Keratinocyte (primary cell): ENCODE results near the gene CLIP2. TPM values are rescaled to one million over a fixed set of nuclear protein-coding genes. Genes with fewer than 3 reads are reported as not detected.

Source experiments
- DNase-seq: peaks from one replicate; pipeline ENCODE4 v3.0.0-alpha.2; 2011; ENCODE audit warnings: low read depth, missing footprints, low spot score
- FAIRE-seq: peaks from 2 replicates; lab custom pipeline; 2011; peaks lifted over from hg19 to GRCh38; lab: Jason Lieb, UNC
- H2AFZ ChIP-seq: 2 replicates; pipeline ENCODE4 v1.6.0; 2012; ENCODE audit warnings: low read length, control low read depth, inconsistent platforms; ENCODE audit not compliant: control insufficient read depth
- H3K27ac ChIP-seq: 2 replicates; pipeline ENCODE4 v1.5.1; 2011; ENCODE audit warnings: low read length; ENCODE audit not compliant: control insufficient read depth, insufficient read depth
- H3K27me3 ChIP-seq: 3 replicates; pipeline ENCODE4 v1.6.0; 2011; ENCODE audit warnings: low read length; ENCODE audit not compliant: control insufficient read depth, insufficient read depth; ENCODE audit errors: extremely low read depth
- H3K36me3 ChIP-seq, 2 experiments: 2 replicates in 1 of 2; 3 replicates in 1 of 2; pipeline ENCODE4 v1.5.1; 2011; ENCODE audit warnings: low read length in 2 of 2, mild to moderate bottlenecking in 1 of 2; ENCODE audit not compliant: control insufficient read depth in 2 of 2, insufficient read depth in 2 of 2; ENCODE audit errors: extremely low read depth in 1 of 2
- H3K4me1 ChIP-seq: 3 replicates; pipeline ENCODE4 v1.5.1; 2011; ENCODE audit warnings: low read length; ENCODE audit not compliant: control insufficient read depth, insufficient read depth; ENCODE audit errors: extremely low read depth
- H3K4me2 ChIP-seq: 3 replicates; pipeline ENCODE4 v1.6.0; 2011; ENCODE audit warnings: low read depth, low read length; ENCODE audit not compliant: control insufficient read depth, insufficient read depth; ENCODE audit errors: extremely low read depth
- H3K4me3 ChIP-seq, 3 experiments: fragments of 200-600 bp in 1 of 3; sonication (generic) in 1 of 3; 2 replicates in 2 of 3; 3 replicates in 1 of 3; pipeline ENCODE4 v1.5.1; 2011 to 2016; ENCODE audit warnings: low read length in 3 of 3, mild to moderate bottlenecking in 3 of 3, control low read depth in 2 of 3, inconsistent platforms in 1 of 3, low read depth in 1 of 3, mixed read lengths in 1 of 3, mixed run types in 1 of 3, moderate library complexity in 1 of 3; ENCODE audit not compliant: control insufficient read depth in 2 of 3, insufficient read depth in 2 of 3; ENCODE audit errors: extremely low read depth in 1 of 3
- H3K79me2 ChIP-seq: 2 replicates; pipeline ENCODE4 v1.6.0; 2012; ENCODE audit warnings: low read length; ENCODE audit not compliant: control insufficient read depth, insufficient read depth
- H3K9ac ChIP-seq: 3 replicates; pipeline ENCODE4 v1.6.0; 2011; ENCODE audit warnings: low read length; ENCODE audit not compliant: control insufficient read depth, insufficient read depth; ENCODE audit errors: extremely low read depth
- H3K9me1 ChIP-seq: 3 replicates; pipeline ENCODE4 v1.6.0; 2011; ENCODE audit warnings: low read length; ENCODE audit not compliant: control insufficient read depth, insufficient read depth; ENCODE audit errors: extremely low read depth
- H3K9me3 ChIP-seq: 2 replicates; pipeline ENCODE4 v1.5.1; 2012; ENCODE audit warnings: low read depth, low read length; ENCODE audit not compliant: control insufficient read depth
- H4K20me1 ChIP-seq: 3 replicates; pipeline ENCODE4 v1.6.0; 2011; ENCODE audit warnings: low read length; ENCODE audit not compliant: control insufficient read depth, insufficient read depth; ENCODE audit errors: extremely low read depth
- CTCF ChIP-seq, 3 experiments: IDR thresholded peaks in 1 of 3; conservative IDR thresholded peaks in 1 of 3; optimal IDR thresholded peaks in 1 of 3; 2 replicates in 2 of 3; 3 replicates in 1 of 3; pipeline versions ENCODE3 to v1.5.1; 2011; ENCODE audit warnings: low read length in 3 of 3, mild to moderate bottlenecking in 3 of 3, moderate library complexity in 2 of 3, control low read depth in 1 of 3, inconsistent platforms in 1 of 3; ENCODE audit not compliant: insufficient read depth in 2 of 3; ENCODE audit errors: extremely low read depth in 1 of 3
- EZH2 ChIP-seq: IDR thresholded peaks from one replicate; pipeline ENCODE4 v1.6.1; 2012; ENCODE audit warnings: inconsistent platforms, mild to moderate bottlenecking, low read length, moderate library complexity
- dilution Hi-C: fragments of 300-500 bp; cut with MboI; formaldehyde crosslinking; loops from one replicate; pipeline ENCODE4 v1.7.0; 2020; ENCODE audit warnings: low sequenced_read_pairs; ENCODE audit not compliant: extremely low pct_ligation_motif_present
- polyA plus RNA-seq, 5 experiments: library from polyadenylated mRNA; depleted of rRNA in 3 of 5; stranded (reverse) in 3 of 5; stranded (forward) in 1 of 5; unstranded in 1 of 5; fragments of >200 nt; gene quantifications; 1 replicate in 1 of 5; 2 replicates in 3 of 5; 3 replicates in 1 of 5; pipeline versions ENCODE4 v1.2.1 to v1.2.3, GENCODE V29; 2011 to 2012; ENCODE audit warnings: missing spikeins in 2 of 5, low read depth in 1 of 5, low replicate concordance in 1 of 5

CLIP2 gene
- polyA plus RNA-seq, 1 donor (not counting 4 experiments of a cell fraction or from before 2014, with no cell fraction given): 2.6 TPM

GRCh38 chr7:74398426-74398825, 109.2 kb downstream of the CLIP2 start:
- H3K4me3 ChIP-seq: no peak overlapping the region
- no peak for TF ChIP-seq CTCF (optimal IDR thresholded peaks at IDR 0.05 in 1 of 3, IDR thresholded peaks at IDR 0.05 in 1 of 3, conservative IDR thresholded peaks at IDR 0.05 in 1 of 3; ENCODE audit: extremely low read depth in 1 of 3, insufficient read depth in 2 of 3, low read length in 3 of 3)
- TF ChIP-seq EZH2: no peak
- no peak overlapping the region for H3K9ac ChIP-seq
- no peaks in the 10 kb centered on the region for H3K79me2 ChIP-seq
- no peak overlapping the region for H2AFZ ChIP-seq
- no peaks in the 10 kb centered on the region for H3K27me3 ChIP-seq
- peaks cover 0 to 6% of the 10 kb centered on the region in 2 experiments for H3K36me3 ChIP-seq
- no peak overlapping the region for H3K4me2 ChIP-seq
- no peak overlapping the region for H3K27ac ChIP-seq
- no peak for FAIRE-seq
- dilution Hi-C loops: no loop called here
- H3K9me1 ChIP-seq: no peaks in the 10 kb centered on the region
- no peaks in the 10 kb centered on the region for H3K4me1 ChIP-seq
- no peak for DNase-seq
- H3K9me3 ChIP-seq: no peaks in the 10 kb centered on the region
- H4K20me1 ChIP-seq: no peaks in the 10 kb centered on the region

GRCh38 chr7:74399006-74399405, 109.8 kb downstream of the CLIP2 start:
- TF ChIP-seq EZH2 (no peak), CTCF (optimal IDR thresholded peaks at IDR 0.05 in 1 of 3, IDR thresholded peaks at IDR 0.05 in 1 of 3, conservative IDR thresholded peaks at IDR 0.05 in 1 of 3; ENCODE audit: extremely low read depth in 1 of 3, insufficient read depth in 2 of 3, low read length in 3 of 3) (no peak)
- no peak for DNase-seq
- H3K9me3 ChIP-seq: no peaks in the 10 kb centered on the region
- H2AFZ ChIP-seq: no peak overlapping the region
- H3K27ac ChIP-seq: no peak overlapping the region
- H4K20me1 ChIP-seq: no peaks in the 10 kb centered on the region
- dilution Hi-C loops: no loop called here
- H3K4me1 ChIP-seq: no peaks in the 10 kb centered on the region
- H3K36me3 ChIP-seq: peaks cover 0 to 12% of the 10 kb centered on the region in 2 experiments
- no peaks in the 10 kb centered on the region for H3K9me1 ChIP-seq
- no peaks in the 10 kb centered on the region for H3K27me3 ChIP-seq
- no peaks in the 10 kb centered on the region for H3K79me2 ChIP-seq
- H3K4me2 ChIP-seq: no peak overlapping the region
- no peak overlapping the region for H3K9ac ChIP-seq
- no peak for FAIRE-seq
- no peak overlapping the region for H3K4me3 ChIP-seq
